Neuronal stem cell (in vitro differentiated cells): ENCODE measurements around the gene RAE1.

Experiments
- DNase-seq: peaks from one replicate; pipeline ENCODE4 v3.0.0-alpha.2; 2013; ENCODE audit warnings: low spot score
- H2AFZ ChIP-seq: one replicate; pipeline ENCODE4 v1.6.1; 2013; ENCODE audit warnings: mild to moderate bottlenecking, low read length, inconsistent platforms
- H2AK5ac ChIP-seq: 2 replicates; pipeline ENCODE4 v1.6.1; 2013; ENCODE audit warnings: low read depth, mild to moderate bottlenecking, inconsistent platforms, low read length, moderate library complexity, mixed read lengths
- H2BK120ac ChIP-seq: 2 replicates; pipeline ENCODE4 v1.6.1; 2013; ENCODE audit warnings: low read depth, mild to moderate bottlenecking, inconsistent platforms, low read length, moderate library complexity, mixed read lengths
- H2BK12ac ChIP-seq: one replicate; pipeline ENCODE4 v1.6.1; 2013; ENCODE audit warnings: low read length, inconsistent platforms
- H2BK15ac ChIP-seq: 2 replicates; pipeline ENCODE4 v1.6.1; 2013; ENCODE audit warnings: mild to moderate bottlenecking, low read length, inconsistent platforms, mixed read lengths
- H2BK5ac ChIP-seq: one replicate; pipeline ENCODE4 v1.6.1; 2013; ENCODE audit warnings: inconsistent platforms, mild to moderate bottlenecking, low read length, moderate library complexity
- H3K14ac ChIP-seq: one replicate; pipeline ENCODE4 v1.6.1; 2013; ENCODE audit warnings: low read length, inconsistent platforms
- H3K18ac ChIP-seq: 2 replicates; pipeline ENCODE4 v1.6.1; 2013; ENCODE audit warnings: low read length, inconsistent platforms
- H3K23ac ChIP-seq: 2 replicates; pipeline ENCODE4 v1.6.1; 2013; ENCODE audit warnings: low read depth, mild to moderate bottlenecking, mixed read lengths, low read length, inconsistent platforms; ENCODE audit not compliant: poor library complexity
- H3K27ac ChIP-seq: replicated peaks from 3 replicates; pipeline ENCODE4 v1.5.1; 2013; ENCODE audit warnings: low read length, inconsistent platforms
- H3K27me3 ChIP-seq, 3 experiments: 2 replicates each; pipeline ENCODE4 v1.6.1; 2013; ENCODE audit warnings: low read length in 3 of 3, mild to moderate bottlenecking in 2 of 3, inconsistent platforms in 1 of 3, low read depth in 1 of 3, mixed read lengths in 1 of 3, moderate library complexity in 1 of 3; ENCODE audit not compliant: control insufficient read depth in 3 of 3, insufficient read depth in 3 of 3
- H3K36me3 ChIP-seq, 2 donors: replicated peaks in 1 of 2; 2 replicates each; pipeline ENCODE4 v1.6.1; 2013; ENCODE audit warnings: low read length in 2 of 2; ENCODE audit not compliant: control insufficient read depth in 2 of 2, insufficient read depth in 2 of 2
- H3K4ac ChIP-seq: 2 replicates; pipeline ENCODE4 v1.6.1; 2013; ENCODE audit warnings: inconsistent platforms, mild to moderate bottlenecking, low read length, moderate library complexity
- H3K4me1 ChIP-seq, 2 donors: 1 replicate in 1 of 2; 2 replicates in 1 of 2; pipeline ENCODE4 v1.6.1; 2013; ENCODE audit warnings: low read length in 2 of 2, low read depth in 1 of 2; ENCODE audit not compliant: control insufficient read depth in 2 of 2, insufficient read depth in 1 of 2
- H3K4me2 ChIP-seq: one replicate; pipeline ENCODE4 v1.6.1; 2013; ENCODE audit warnings: mild to moderate bottlenecking, low read length, inconsistent platforms; ENCODE audit not compliant: insufficient read depth, poor library complexity, severe bottlenecking
- H3K4me3 ChIP-seq, 2 donors: 2 replicates each; pipeline ENCODE4 v1.5.1; 2013; ENCODE audit warnings: low read length in 2 of 2, mild to moderate bottlenecking in 2 of 2, inconsistent platforms in 1 of 2, moderate library complexity in 1 of 2
- H3K79me1 ChIP-seq: one replicate; pipeline ENCODE4 v1.6.1; 2013; ENCODE audit warnings: low read depth, mild to moderate bottlenecking, inconsistent platforms, low read length, moderate library complexity
- H3K9ac ChIP-seq: one replicate; pipeline ENCODE4 v1.6.1; 2013; ENCODE audit warnings: mild to moderate bottlenecking, low read depth, low read length, inconsistent platforms; ENCODE audit not compliant: poor library complexity
- H3K9me3 ChIP-seq, 2 donors: replicated peaks in 1 of 2; 2 replicates each; pipeline versions ENCODE3 to v1.6.1; 2013; ENCODE audit warnings: low read length in 2 of 2, mild to moderate bottlenecking in 2 of 2, inconsistent platforms in 1 of 2, low read depth in 1 of 2, mixed read lengths in 1 of 2, moderate library complexity in 1 of 2; ENCODE audit not compliant: control insufficient read depth in 2 of 2, insufficient read depth in 1 of 2
- H4K8ac ChIP-seq: one replicate; pipeline ENCODE4 v1.6.1; 2013; ENCODE audit warnings: low read depth, mild to moderate bottlenecking, inconsistent platforms, low read length, moderate library complexity
- H4K91ac ChIP-seq: one replicate; pipeline ENCODE4 v1.6.1; 2013; ENCODE audit warnings: low read length, low read depth, mild to moderate bottlenecking, inconsistent platforms; ENCODE audit not compliant: poor library complexity
- WGBS, 2 donors: extraction: QIAGEN DNeasy Blood & Tissue Kit; methylation state at CpG; one replicate each; pipeline ENCODE4 v1.1.7; 2013; ENCODE audit warnings: missing lambda C conversion rate in 2 of 2, mixed read lengths in 1 of 2; ENCODE audit not compliant: insufficient read length in 2 of 2, insufficient replicate concordance in 1 of 2; ENCODE audit errors: extremely low coverage in 2 of 2; 5-methylcytosine and 5-hydroxymethylcytosine counted together

Gene RAE1

DNA sequence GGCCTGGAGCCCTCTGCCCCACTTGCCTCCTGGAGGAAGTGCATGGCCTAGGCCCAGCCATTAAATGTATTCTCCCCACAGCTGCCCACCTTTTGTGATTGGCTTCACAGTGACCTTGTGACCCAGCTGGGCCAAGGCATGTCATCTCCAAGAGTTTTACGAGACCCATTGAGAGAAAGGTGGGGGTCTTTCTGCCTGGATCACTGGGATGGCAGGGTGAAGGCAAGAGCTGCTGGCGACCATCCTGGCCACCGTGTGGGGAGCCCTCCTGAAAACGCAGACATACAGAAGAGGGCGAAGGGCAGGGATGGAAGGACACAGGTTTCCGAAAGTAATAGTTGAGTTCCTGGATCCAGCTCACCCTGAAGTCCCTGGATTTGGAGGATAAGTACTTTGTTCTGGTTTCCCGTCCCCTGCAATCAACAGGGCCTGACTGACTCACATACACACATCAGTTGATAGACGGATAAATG is 33.7 kb upstream of the RAE1 start:
- no peak overlapping the region for H3K4me3 ChIP-seq
- peaks cover 0 to 6% (median 0%) of the 10 kb centered on the region in 3 experiments for H3K27me3 ChIP-seq
- H2BK12ac ChIP-seq, result no peak overlapping the region
- H3K79me1 ChIP-seq, result no peaks in the 10 kb centered on the region
- no CpG with 5 or more reads among the region's 8 CpGs for WGBS, 2 donors
- H3K36me3 ChIP-seq, result no peaks in the 10 kb centered on the region
- H2BK120ac ChIP-seq, result no peak overlapping the region
- H4K8ac ChIP-seq, result no peak overlapping the region
- peak overlapping the region; percentile 25 for H2BK15ac ChIP-seq
- peaks cover 1 to 4% of the 10 kb centered on the region in 2 donors for H3K4me1 ChIP-seq
- no peak overlapping the region for H2BK5ac ChIP-seq
- no peak overlapping the region for H3K9ac ChIP-seq
- H3K18ac ChIP-seq, result peak overlapping the region; percentile 80
- H3K27ac ChIP-seq, result no peak overlapping the region
- H2AK5ac ChIP-seq, result peak overlapping the region; percentile 59
- H2AFZ ChIP-seq, result no peak overlapping the region
- no peak overlapping the region for H3K4me2 ChIP-seq
- H4K91ac ChIP-seq, result no peak overlapping the region
- DNase-seq, result no peak
- H3K4ac ChIP-seq, result no peak overlapping the region
- no peak overlapping the region for H3K14ac ChIP-seq
- H3K9me3 ChIP-seq, result no peaks in the 10 kb centered on the region
- H3K23ac ChIP-seq, result no peak overlapping the region

DNA sequence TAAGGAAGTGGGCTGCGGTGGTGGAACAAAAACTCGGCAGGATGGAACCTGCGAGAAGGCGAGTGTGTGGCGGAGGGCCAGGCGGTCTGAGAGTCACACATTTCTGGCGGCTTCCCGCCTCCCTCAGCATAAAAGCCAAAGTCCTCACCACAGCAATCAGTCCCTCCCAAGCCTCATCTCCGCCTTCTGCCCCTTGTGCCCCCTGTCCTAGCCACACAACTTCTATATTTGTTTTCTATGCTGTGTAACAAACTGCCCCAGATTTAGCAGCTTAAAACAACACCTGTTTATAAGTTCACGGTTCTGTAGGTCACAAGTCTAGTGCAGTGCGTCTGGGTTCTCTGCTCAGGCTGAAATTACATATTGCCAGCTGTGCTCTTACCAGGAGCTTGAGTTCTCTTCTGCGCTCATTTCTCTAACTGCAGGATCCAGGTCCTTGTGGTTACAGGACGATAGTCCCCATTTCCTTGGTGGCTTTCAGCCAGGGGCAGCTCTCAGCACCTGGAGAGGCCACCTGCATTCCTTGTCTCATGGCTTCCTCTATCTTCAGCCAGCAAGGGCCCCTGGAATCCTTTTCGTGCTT is 33.2 kb upstream of the RAE1 start:
- Histone ChIP-seq H2AK5ac (no peak overlapping the region), H3K36me3 (no peaks in the 10 kb centered on the region), H3K27ac (no peak overlapping the region), H2BK12ac (no peak overlapping the region), H2BK15ac (no peak overlapping the region), H3K9me3 (no peaks in the 10 kb centered on the region), H3K4me2 (no peak overlapping the region), H3K4me1 (peaks cover 4 to 9% of the 10 kb centered on the region in 2 donors), H2BK120ac (no peak overlapping the region), H2AFZ (no peak overlapping the region), H3K9ac (no peak overlapping the region), H3K4me3 (no peak overlapping the region), H3K79me1 (no peaks in the 10 kb centered on the region), H3K27me3 (peaks cover 0 to 5% (median 0%) of the 10 kb centered on the region in 3 experiments), H4K91ac (no peak overlapping the region), H3K18ac (peak overlapping the region; percentile 9), H3K23ac (no peak overlapping the region), H4K8ac (no peak overlapping the region), H2BK5ac (peak overlapping the region; percentile 14), H3K14ac (no peak overlapping the region), H3K4ac (no peak overlapping the region)
- no peak for DNase-seq
- no CpG with 5 or more reads among the region's 14 CpGs for WGBS, 2 donors

DNA sequence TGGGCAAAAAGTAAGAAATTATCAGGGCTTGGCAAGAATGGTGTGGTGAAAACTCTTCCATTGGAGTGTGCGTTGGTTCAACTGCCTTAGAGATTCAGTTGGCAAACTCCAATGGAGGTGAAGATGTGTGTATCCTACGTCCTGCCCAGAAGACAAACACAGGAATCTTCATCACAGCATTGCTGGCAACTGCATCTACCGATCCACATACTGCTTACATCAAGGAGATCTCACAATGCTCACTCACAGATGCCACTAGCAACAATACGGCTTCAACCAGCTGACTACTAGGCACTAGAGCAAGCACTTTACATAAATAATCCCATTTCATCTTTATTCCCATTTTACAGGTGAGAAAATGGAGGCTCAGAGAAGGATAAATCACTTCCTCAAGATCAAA is 31.5 kb upstream of the RAE1 start:
- no peak overlapping the region for H2AK5ac ChIP-seq
- H3K4me3 ChIP-seq, result no peak overlapping the region
- H3K4me2 ChIP-seq, result no peak overlapping the region
- no peak overlapping the region for H4K91ac ChIP-seq
- no peak overlapping the region for H2AFZ ChIP-seq
- H3K14ac ChIP-seq, result no peak overlapping the region
- peaks cover 4 to 11% of the 10 kb centered on the region in 2 donors for H3K4me1 ChIP-seq
- no peak overlapping the region for H2BK5ac ChIP-seq
- H3K9me3 ChIP-seq, result no peaks in the 10 kb centered on the region
- H3K9ac ChIP-seq, result no peak overlapping the region
- WGBS, 2 donors, result no CpG with 5 or more reads among the region's 4 CpGs
- H3K27ac ChIP-seq, result no peak overlapping the region
- no peaks in the 10 kb centered on the region for H3K79me1 ChIP-seq
- no peak overlapping the region for H4K8ac ChIP-seq
- no peak overlapping the region for H3K23ac ChIP-seq
- no peaks in the 10 kb centered on the region for H3K27me3 ChIP-seq
- no peak overlapping the region for H2BK120ac ChIP-seq
- no peak overlapping the region for H3K4ac ChIP-seq
- H2BK12ac ChIP-seq, result no peak overlapping the region
- H3K18ac ChIP-seq, result no peak overlapping the region
- no peak for DNase-seq
- H3K36me3 ChIP-seq, result no peaks in the 10 kb centered on the region
- no peak overlapping the region for H2BK15ac ChIP-seq

DNA sequence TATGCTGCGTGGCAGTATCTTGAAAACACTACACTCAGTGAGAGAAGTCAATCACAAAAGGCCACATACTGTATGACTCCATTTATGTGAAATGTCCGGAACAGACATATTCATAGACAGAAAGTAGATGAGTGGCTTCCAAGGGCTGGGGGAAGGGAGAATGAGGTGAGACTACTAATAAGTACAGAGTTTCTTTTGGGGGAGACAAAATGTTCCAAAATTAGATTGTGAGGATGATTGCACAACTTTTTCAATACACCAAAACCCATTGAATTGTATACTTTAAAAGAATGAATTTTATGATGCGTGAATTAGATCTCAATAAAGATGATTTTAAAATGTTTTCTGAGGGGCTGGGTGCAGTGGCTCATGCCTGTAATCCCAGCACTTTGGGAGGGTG is 30.7 kb upstream of the RAE1 start:
- no peak overlapping the region for H2BK12ac ChIP-seq
- no peak overlapping the region for H4K91ac ChIP-seq
- no peak overlapping the region for H2AFZ ChIP-seq
- no peak overlapping the region for H3K4me3 ChIP-seq
- peaks cover 4 to 11% of the 10 kb centered on the region in 2 donors for H3K4me1 ChIP-seq
- H3K27ac ChIP-seq, result no peak overlapping the region
- no peaks in the 10 kb centered on the region for H3K9me3 ChIP-seq
- no peak overlapping the region for H3K9ac ChIP-seq
- no CpG with 5 or more reads among the region's 3 CpGs for WGBS, 2 donors
- H3K79me1 ChIP-seq, result no peaks in the 10 kb centered on the region
- H3K18ac ChIP-seq, result no peak overlapping the region
- no peaks in the 10 kb centered on the region for H3K27me3 ChIP-seq
- no peak overlapping the region for H2BK120ac ChIP-seq
- H3K4me2 ChIP-seq, result no peak overlapping the region
- no peak overlapping the region for H2AK5ac ChIP-seq
- H3K36me3 ChIP-seq, result no peaks in the 10 kb centered on the region
- DNase-seq, result no peak
- H3K4ac ChIP-seq, result no peak overlapping the region
- H3K23ac ChIP-seq, result no peak overlapping the region
- H3K14ac ChIP-seq, result no peak overlapping the region
- H2BK5ac ChIP-seq, result no peak overlapping the region
- no peak overlapping the region for H4K8ac ChIP-seq
- H2BK15ac ChIP-seq, result no peak overlapping the region
